ENCODE results near the gene NDUFB4. TPM values are rescaled to one million over a fixed set of nuclear protein-coding genes. Genes with fewer than 3 reads are reported as not detected.
A peak's percentile ranks its signal among the peaks of the same experiment; 100 is the strongest.

The NDUFB4 gene
- total RNA-seq, 4 donors from 2014 or later: 81.4 to 197 (median 119) TPM

- DNase-seq: no peak
- Histone ChIP-seq H3K36me3 (no peaks in the 10 kb centered on the region), H3K27me3 (no peaks in the 10 kb centered on the region), H3K27ac (peak overlapping the region in 1 of 4 donors; percentile 10), H3K9me3 (no peaks in the 10 kb centered on the region), H3K4me1 (peaks cover 7 to 38% (median 16%) of the 10 kb centered on the region in 3 donors), H3K4me3 (no peak overlapping the region)
- intact Hi-C loops (cut with DNase I): loop anchor here (2.0 kb wide), 1 partner anchor 234 kb away; no protein-coding TSS in a partner anchor
- WGBS, 2 donors: 74 to 79% methylated on average over 12 of the region's 12 CpGs
- TF ChIP-seq CTCF (IDR thresholded peaks at IDR 0.05): no peak
- TF ChIP-seq POLR2A (IDR thresholded peaks at IDR 0.05): no peak
Measured at GRCh38 chr3:120560304-120561250, 35.6 kb upstream of the NDUFB4 start.

- Histone ChIP-seq H3K9me3 (no peaks in the 10 kb centered on the region), H3K27me3 (no peaks in the 10 kb centered on the region), H3K36me3 (no peaks in the 10 kb centered on the region), H3K4me1 (peaks cover 7 to 35% (median 16%) of the 10 kb centered on the region in 3 donors), H3K27ac (peak overlapping the region in 1 of 4 donors; percentile 10), H3K4me3 (no peak overlapping the region)
- no peak for DNase-seq
- intact Hi-C loops (cut with DNase I): loop anchor here (2.0 kb wide), 1 partner anchor 233 kb away; no protein-coding TSS in a partner anchor
- TF ChIP-seq CTCF (IDR thresholded peaks at IDR 0.05) (peak; percentile 61 to 89 (median 81)), POLR2A (IDR thresholded peaks at IDR 0.05) (no peak)
- WGBS, 2 donors: 29 to 34% methylated on average over 10 of the region's 10 CpGs
Measured at GRCh38 chr3:120561251-120562045, 34.7 kb upstream of the NDUFB4 start.

GRCh38 chr3:120563356-120564022 lies 32.6 kb upstream of the NDUFB4 start:
- Histone ChIP-seq H3K27ac (no peak overlapping the region), H3K36me3 (no peaks in the 10 kb centered on the region), H3K9me3 (no peaks in the 10 kb centered on the region), H3K4me3 (no peak overlapping the region), H3K4me1 (peaks cover 4 to 42% (median 16%) of the 10 kb centered on the region in 3 donors), H3K27me3 (no peaks in the 10 kb centered on the region)
- WGBS, 2 donors: 72 to 92% methylated on average over 5 of the region's 5 CpGs
- no peak for DNase-seq
- intact Hi-C loops (cut with DNase I): no loop called here
- TF ChIP-seq CTCF (IDR thresholded peaks at IDR 0.05) (no peak), POLR2A (IDR thresholded peaks at IDR 0.05) (no peak)

- no peaks in the 10 kb centered on the region for H3K27me3 ChIP-seq
- H3K4me1 ChIP-seq: peaks cover 0 to 17% (median 5%) of the 10 kb centered on the region in 3 donors
- intact Hi-C loops (cut with DNase I): no loop called here
- no peak for TF ChIP-seq CTCF (IDR thresholded peaks at IDR 0.05)
- TF ChIP-seq POLR2A (IDR thresholded peaks at IDR 0.05): no peak
- H3K27ac ChIP-seq: no peak overlapping the region
- no peaks in the 10 kb centered on the region for H3K36me3 ChIP-seq
- DNase-seq: no peak
- no peak overlapping the region for H3K4me3 ChIP-seq
- 49 to 61% methylated on average over 4 of the region's 4 CpGs for WGBS, 2 donors
- no peaks in the 10 kb centered on the region for H3K9me3 ChIP-seq
Measured at GRCh38 chr3:120566243-120566975, 29.7 kb upstream of the NDUFB4 start.

Measured in esophagus squamous epithelium (tissue), 5 donors.